NCI-H187 (cell line): Measurements from ENCODE around the gene TLR10.
A peak's percentile ranks its signal among the peaks of the same experiment; 100 is the strongest.
"Not testable (repeated sequence)": the region's sequence is repeated elsewhere in the genome, so short reads cannot be mapped to it uniquely, and the experiment has no call there.

ENCODE experiments used
- DNase-seq, 2 experiments: peaks; one replicate each; lab custom pipeline; 2025; lab: John Stamatoyannopoulos, UW

The TLR10 gene, protein sequence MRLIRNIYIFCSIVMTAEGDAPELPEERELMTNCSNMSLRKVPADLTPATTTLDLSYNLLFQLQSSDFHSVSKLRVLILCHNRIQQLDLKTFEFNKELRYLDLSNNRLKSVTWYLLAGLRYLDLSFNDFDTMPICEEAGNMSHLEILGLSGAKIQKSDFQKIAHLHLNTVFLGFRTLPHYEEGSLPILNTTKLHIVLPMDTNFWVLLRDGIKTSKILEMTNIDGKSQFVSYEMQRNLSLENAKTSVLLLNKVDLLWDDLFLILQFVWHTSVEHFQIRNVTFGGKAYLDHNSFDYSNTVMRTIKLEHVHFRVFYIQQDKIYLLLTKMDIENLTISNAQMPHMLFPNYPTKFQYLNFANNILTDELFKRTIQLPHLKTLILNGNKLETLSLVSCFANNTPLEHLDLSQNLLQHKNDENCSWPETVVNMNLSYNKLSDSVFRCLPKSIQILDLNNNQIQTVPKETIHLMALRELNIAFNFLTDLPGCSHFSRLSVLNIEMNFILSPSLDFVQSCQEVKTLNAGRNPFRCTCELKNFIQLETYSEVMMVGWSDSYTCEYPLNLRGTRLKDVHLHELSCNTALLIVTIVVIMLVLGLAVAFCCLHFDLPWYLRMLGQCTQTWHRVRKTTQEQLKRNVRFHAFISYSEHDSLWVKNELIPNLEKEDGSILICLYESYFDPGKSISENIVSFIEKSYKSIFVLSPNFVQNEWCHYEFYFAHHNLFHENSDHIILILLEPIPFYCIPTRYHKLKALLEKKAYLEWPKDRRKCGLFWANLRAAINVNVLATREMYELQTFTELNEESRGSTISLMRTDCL

DNA sequence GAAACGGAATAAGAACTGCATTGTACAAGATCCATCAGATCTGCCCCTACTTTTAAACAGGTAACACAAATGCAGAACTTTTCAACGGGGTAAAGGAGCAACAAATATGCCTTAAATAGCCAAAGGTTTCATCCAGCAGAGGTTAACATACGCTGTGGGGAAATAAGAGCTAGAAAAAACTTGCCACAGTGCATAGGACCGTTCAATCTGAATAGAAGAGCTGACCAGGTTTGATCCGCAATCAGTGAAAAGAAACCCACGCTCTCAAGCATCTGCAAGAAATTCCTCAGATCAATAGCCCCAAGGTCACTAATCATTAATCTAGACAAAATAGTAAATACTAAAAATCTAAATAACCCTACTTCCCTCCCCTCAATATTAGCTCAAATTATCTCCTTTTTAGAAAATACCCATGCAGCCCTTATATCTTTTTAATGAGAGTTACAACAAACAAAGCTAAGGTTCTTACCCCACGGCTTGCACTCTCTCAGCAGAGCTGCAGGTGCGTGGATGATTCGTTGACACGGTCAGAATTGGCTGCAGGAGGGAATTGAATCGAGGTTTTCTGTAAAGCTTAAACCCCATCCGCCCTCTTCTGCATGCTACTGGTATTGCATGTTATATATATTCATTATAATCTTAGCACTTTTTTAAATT is at the start of gene TLR10:
TLR10 (minus strand) TSS at position 539 of the 657 bp plus-strand sequence. CDS start 7,400 bp downstream, outside the sequence.
- peak in 1 of 2 experiments; percentile 26 for DNase-seq

DNA sequence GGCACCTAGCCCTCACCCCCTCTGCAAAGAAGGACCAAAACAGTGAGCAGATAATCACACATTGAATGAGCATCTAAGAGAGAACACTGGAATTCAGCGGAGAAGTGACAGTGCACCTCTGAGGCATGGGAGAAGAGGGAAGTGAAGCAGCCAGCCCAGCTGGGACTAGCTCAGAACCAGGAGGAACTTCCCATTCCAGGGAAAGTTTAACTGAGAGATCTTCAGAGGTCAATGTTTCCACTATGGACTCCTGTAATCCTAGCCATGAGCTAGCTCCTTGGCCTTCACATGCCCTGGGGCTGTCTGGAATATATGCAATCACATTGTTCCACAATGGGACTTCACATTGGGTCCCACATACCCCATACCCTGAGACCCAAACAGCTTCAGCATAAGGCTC is 49.4 kb upstream of the TLR10 start:
- DNase-seq: no peak

DNA sequence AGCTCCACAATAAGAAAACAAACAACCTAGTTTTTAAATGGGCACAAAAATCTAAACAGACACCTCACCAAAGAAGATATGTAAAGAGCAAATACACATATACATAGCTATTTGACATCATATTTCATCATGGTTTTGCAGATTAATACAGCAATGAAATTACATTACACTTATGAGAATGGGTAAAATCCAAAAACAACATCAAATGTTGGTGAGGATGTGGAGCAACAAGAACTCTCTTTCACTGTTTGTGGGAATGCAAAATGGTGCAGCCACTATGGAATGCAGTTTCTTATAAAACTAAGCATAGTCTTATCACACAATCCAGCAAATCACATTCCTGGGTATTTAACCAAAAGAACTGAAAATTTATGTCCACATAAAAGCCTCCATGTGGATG is 48.9 kb upstream of the TLR10 start:
- DNase-seq: no peak

DNA sequence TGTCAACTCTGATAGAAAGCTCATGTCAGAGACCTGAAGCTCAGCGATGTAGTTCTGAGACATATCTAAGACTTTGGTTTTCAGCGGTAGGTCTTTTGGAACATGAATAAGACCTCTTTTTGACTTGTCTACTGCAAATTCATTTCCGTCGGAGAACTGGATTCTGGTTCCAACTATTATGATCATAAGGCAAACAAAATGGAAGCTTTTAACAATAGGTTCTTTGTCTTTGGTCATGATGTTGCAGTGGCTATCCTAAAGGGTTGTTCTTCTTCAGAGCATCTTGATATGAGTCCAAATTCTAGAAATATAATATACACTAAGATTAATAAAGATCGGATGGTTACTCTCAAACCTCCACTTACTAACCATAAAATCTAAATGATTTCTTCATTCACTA is 46.4 kb upstream of the TLR10 start:
- DNase-seq: no peak

DNA sequence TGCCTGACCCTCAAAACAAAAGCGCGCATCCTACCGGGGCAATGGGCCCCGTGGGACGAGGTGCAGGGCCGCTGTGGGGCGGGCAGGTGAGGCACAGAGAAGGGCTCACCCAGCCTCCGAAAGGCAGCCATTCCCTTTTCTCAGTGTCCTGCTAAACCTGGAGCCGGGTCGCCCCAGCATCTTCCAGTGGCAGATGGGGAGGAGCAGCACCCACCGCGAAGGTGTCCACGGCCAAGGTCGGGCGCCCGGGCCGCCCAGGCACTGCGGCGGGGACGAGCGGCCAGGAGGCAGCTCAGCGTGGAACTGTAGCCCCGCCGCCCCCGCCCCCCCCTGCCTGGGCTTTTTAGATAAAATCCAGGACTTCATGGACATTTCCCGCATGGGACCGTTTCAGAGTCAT is 41.0 kb upstream of the TLR10 start:
- DNase-seq: no peak

DNA sequence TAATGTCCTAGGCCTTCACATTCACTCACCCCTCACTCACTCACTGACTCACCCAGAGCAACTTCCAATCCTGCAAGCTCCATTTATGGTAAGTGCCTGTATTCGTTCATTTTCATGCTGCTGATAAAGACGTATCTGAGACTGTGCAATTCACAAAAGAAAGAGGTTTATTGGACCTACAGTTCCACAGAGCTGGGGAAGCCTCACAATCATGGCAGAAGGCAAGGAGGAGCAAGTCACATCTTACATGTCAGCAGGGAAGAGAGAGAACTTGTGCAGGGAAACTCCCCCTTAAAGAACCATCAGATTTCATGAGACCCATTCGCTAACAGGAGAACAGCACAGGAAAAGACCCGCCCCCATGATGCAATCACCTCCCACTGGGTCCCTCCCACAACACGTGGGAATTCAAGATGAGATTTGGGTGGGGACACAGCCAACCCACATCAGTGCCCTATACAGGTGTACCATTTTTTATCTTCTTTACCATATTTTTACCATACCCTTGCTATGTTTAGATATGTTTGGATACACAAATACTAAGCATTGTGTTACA is 40.0 kb upstream of the TLR10 start:
- no peak for DNase-seq

DNA sequence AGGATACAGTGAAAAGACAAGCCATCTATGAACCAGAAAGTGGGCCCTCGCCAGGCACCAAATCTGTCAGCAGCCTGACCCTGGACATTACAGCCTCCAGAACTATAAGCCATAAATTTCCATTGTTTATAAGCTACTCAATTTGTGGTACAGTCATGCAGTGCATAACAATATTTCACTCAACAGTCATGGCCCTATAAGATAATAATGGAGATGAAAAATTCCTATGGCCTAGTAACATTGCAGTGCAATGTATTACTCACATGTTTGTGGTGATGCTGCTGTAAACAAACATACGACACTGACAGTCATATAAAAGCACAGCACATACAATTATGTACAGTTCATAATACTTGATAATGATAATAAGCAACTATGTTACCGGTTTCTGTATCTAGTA is 38.9 kb upstream of the TLR10 start:
- no peak for DNase-seq

DNA sequence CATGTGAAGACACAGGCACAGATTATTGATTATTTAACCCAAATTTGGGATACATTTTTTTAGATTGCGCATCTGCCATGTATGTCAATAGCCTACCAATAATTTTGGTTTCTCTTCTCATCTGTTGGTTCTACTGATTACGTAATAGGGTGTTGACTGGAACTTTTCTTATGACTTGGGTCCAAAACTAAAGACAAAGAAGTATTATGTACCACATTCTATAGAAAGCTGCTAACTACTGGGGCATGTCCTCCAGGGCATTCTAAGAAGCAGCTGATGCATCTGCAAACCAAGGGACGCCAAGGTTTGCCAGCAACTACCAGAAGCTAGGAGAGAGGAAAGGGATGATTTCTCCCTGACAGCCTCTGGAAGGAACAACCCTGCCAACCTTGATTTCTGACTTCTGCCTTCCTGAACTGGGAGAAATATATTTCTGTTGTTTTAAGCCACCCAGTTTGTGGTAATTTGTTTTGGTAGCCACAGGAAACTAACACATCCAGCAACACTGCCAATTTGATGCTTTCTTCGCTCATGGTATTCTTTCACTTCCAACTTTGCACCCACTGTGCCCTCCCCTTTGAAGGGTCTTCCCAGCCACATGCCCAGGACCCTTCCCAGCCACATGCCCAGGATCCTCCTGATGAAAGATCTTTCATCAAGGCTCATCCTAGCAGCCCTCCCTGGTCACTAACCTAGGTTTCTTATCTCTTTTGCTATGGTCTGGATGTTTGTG is 37.7 kb upstream of the TLR10 start:
- no peak for DNase-seq

DNA sequence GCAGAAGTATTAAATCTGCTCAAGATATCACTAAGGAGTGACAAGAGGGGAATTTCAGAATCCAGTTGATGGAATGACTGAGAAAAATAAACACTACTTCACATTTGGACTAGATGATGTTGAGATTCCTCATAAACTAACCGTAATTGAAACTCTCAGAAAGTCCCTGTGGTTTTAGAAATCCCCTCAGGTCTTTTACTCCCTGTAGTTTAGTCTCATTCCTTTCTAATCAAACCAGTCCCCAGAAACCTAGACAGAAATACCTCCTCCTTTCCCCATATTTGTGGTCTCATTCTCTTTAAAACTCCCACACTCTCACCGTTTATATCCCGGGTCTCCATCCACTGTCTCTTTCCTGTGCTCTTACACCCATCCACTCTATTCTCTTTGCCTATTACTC is 36.8 kb upstream of the TLR10 start:
- DNase-seq: no peak

DNA sequence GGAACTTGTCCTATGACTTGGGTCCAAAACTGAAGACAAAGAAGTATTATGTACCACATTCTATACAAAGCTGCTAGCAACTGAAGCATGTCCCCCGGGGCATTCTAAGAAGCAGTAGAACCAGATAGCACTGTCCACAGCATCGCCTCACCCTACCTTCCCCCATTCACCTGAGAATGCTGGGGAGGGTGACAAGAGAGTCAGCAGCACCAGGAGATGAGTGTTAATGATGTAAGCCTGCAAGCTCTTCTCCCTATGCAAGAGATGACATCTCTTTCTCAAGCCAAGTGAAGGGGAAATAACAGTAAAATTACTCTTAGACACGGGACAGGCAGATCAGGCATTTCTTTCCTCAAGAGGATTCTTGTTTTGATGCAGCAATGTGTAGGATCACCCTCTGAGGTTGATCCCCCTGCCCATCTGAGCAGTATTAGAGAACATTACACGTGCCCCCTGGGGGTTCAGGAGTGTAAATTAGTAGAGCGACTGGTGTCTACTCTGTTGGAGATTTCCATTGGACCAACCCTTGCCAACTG is 35.7 kb upstream of the TLR10 start:
- DNase-seq: no peak

DNA sequence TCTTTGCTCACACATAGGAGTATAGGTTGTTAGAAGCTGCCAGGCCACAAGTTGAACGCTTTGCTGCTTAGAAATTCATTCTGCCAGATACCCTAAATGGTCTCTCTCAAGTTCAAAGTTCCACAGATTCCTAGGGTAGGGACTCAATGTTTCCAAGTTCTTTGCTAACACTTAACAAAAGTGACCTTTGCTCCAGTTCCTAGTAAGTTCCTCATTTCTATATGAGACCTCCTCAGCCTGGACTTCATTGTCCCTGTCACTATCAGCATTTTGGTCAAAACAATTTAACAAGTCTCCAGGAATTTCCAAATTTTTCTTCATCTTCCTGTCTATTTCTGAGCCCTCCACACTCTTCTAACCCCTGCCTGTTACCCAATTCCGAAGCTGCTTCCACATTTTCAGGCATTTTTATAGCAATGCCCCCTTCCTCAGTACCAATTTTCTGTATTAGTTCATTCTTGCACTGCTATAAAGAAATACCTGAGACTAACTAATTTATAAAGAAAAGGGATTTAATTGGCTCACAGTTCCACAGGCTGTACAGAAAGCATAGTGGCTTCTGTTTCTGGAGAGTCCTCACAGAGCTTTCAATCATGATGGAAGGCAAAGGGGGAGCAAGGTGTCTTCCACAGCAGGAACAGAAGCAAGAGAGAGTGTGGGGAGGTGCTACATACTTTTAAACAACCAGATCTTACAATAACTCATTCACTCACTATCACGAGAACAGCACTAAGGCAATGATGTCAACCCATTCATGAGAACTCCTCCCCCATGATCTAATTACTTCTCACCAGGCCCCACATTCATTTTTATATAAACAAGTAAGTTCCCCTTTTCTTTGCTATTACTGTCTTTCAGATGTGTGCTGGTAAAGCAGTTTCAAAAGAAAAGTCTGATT is 33.3 kb upstream of the TLR10 start:
- no peak for DNase-seq

DNA sequence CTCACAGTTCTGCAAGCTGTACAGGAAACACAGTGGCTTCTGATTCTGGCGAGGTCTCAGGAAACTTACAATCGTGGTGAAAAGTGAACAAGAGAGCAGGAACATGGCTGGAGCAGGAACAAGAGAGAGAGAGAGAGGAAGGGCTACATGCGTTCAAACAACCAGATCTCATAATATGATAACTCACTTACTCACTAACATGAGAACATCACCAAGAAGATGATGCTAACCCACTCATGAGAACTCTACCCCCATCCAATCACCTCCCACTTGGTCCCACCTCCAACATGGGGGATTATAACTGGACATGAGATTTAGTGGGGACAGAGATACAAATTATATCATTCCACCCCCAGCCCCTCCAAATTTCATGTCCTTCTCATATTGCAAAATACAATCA is 31.6 kb upstream of the TLR10 start:
- DNase-seq: no peak

DNA sequence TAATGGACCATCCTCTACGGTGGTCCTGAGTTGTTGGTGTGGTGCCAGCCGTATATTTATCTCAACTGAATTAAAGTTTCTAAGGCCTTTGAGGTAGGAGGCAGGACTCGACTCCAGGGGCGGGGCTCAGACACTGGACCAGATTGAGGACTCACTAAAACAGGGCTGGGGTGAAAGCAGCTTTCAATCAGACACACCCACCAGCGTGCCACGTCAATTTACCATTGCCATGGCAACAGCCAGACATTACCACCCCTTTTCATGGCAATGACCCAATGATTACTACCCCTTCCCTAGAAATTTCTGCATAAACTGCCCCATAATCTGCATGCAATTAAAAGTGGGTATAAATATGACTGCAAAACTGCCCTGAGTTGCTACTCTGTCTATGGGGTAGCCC is 28.5 kb upstream of the TLR10 start:
- no peak for DNase-seq

DNA sequence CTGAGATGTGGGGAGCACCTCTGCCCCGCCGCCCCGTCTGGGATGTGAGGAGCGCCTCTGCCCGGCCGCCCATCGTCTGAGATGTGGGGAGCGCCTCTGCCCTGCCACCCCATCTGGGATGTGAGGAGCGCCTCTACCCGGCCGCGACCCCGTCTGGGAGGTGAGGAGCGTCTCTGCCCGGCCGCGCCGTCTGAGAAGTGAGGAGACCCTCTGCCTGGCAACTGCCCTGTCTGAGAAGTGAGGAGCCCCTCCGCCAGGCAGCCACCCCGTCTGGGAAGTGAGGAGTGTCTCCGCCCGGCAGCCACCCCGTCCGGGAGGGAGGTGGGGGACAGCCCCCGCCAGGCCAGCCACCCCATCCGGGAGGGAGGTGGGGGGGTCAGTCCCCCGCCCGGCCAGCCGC is 24.7 kb upstream of the TLR10 start:
- DNase-seq: not testable (repeated sequence)

DNA sequence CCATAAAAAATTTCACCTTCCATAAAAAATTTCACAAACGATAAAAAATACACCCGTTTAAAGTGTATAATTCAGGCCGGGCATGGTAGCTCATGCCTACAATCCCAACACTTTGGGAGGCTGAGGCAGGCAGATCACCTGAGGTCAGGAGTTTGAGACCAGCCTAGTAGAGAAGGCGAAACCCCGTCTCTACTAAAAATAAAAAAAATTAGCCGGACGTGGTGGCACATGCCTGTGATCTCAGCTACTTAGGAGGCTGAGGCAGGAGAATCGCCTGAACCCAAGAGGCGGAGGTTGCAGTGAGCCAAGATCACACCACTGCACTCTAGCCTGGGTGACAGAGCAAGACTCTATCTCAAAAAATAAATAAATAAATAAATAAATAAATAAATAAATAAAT is 23.5 kb upstream of the TLR10 start:
- DNase-seq: not testable (repeated sequence)

DNA sequence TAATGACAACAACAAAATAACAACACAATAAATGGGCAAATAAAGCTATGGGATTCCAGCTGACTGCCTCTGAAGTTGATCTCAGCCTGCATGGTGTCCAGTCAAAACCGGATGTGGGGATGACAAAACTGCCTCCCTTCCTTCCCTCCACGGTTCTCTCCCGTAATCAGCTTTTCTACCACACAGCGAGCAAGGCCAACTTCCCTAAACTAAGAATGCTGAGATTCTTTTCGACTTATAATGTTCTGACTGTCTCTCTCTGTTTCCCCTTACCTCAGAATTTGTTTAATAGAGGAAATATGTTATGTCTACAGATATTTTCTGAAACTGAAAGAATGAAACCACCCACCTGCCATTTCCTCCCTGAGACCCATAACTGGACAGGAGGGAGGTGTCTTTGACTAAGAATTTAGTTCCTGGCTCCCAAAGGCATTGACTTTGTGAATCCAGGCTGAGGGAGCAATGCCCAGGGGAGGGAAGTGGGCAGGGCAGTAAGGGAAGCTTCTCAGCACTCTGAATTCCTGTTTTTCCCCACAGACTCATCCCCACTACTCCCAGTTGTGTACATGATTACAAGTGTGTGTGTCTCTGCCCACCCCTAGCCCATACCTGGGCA is 22.8 kb upstream of the TLR10 start:
- DNase-seq: no peak

DNA sequence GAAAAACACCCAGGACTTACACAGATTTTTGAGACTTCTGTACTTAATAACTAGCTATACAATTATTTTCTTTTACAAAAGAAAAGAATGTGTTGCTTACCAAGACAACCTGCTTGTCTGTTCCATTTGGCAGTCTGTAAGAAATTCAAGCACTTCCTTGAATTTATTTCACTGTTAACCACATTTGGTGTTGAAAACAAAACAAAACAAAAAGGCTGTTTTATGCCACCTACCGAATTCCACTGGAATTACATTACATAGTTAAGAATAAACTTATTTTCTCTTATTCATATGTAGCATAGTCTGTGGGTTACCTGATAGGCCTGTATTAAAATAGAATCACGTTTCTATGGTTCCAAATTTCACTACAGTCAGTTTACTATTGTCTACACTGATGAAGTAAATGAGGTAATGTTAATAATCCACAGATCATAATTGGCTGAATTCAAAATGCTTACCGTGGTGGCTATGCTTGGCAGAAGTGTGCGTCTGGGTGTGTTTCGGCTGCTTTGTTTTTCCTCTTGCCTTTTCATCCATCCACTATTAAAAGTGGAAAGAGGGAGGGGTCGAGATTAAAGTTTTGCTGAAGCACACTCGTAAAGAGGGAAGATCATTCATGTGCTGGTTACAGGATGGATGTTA is 22.0 kb upstream of the TLR10 start, which contains the start of gene TLR1:
TLR1 (minus strand) TSS at position 138 of the 642 bp plus-strand sequence. CDS start 5,960 bp downstream, outside the sequence.
- DNase-seq: no peak

DNA sequence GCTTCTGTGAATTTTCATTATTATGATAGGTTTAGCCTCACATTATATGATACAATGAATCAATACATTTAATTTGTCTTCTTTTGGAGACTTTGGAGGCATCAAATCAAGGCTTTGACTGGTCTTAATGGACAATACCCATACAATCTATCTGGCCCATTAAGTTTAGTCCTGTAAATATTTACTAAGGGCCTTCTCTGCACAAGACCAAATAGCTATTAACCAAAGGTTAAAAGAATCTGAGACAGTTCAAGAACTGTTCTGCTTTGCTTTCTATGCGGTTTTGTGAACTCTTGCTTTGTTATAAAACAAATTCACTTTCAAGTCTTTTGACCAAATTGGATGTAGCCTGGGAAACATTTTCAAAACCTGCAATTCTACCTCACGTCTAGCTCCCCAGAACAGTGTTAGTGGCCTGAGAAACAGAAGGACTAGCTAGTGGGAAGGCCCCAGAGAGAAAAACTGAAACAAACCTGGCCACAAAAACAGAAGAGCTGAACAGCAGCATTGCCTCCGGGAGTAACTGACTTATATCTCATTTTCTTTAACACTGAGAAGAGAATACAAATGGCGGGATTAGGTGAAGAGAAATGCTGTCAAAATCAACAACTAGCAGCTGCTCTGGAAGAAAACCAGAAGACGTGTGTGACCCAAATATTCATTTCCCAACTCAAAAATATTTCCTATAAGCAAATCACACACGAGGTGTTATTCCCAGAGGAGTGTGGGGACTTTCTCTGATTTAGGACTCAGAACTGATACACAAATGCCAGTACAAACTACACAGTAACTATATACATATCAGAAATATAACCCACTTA is 21.3 kb upstream of the TLR10 start:
- DNase-seq: no peak
